Measurements from ENCODE around the gene PCSK2.

PCSK2 gene

GRCh38 chr20:17468073-17468840 lies 241.4 kb downstream of the PCSK2 start:
- no peak overlapping the region for H3K4me3 ChIP-seq (ENCODE audit: low read depth, low read length)
- TF ChIP-seq CTCF (IDR thresholded peaks at IDR 0.05; ENCODE audit: borderline replicate concordance, insufficient read depth, low read depth, low read length), result no peak

- no peak for TF ChIP-seq CTCF (IDR thresholded peaks at IDR 0.05; ENCODE audit: borderline replicate concordance, insufficient read depth, low read depth, low read length)
- no peak overlapping the region for H3K4me3 ChIP-seq (ENCODE audit: low read depth, low read length)
These were observed 242.6 kb downstream of the PCSK2 start for GRCh38 chr20:17469246-17470030.

GRCh38 chr20:17470521-17470920 lies 243.7 kb downstream of the PCSK2 start:
- TF ChIP-seq CTCF (IDR thresholded peaks at IDR 0.05; ENCODE audit: borderline replicate concordance, insufficient read depth, low read depth, low read length), result no peak
- H3K4me3 ChIP-seq (ENCODE audit: low read depth, low read length), result no peak overlapping the region

- no peak overlapping the region for H3K4me3 ChIP-seq (ENCODE audit: low read depth, low read length)
- no peak for TF ChIP-seq CTCF (IDR thresholded peaks at IDR 0.05; ENCODE audit: borderline replicate concordance, insufficient read depth, low read depth, low read length)
These were observed 244.1 kb downstream of the PCSK2 start for GRCh38 chr20:17470973-17471372.

- no peak for TF ChIP-seq CTCF (IDR thresholded peaks at IDR 0.05; ENCODE audit: borderline replicate concordance, insufficient read depth, low read depth, low read length)
- no peak overlapping the region for H3K4me3 ChIP-seq (ENCODE audit: low read depth, low read length)
These were observed 244.9 kb downstream of the PCSK2 start for GRCh38 chr20:17471606-17472187.

- H3K4me3 ChIP-seq (ENCODE audit: low read depth, low read length), result no peak overlapping the region
- no peak for TF ChIP-seq CTCF (IDR thresholded peaks at IDR 0.05; ENCODE audit: borderline replicate concordance, insufficient read depth, low read depth, low read length)
These were observed 246.8 kb downstream of the PCSK2 start for GRCh38 chr20:17473659-17474058.
